DND-41 (cell line): ENCODE results near the gene CYP21A2.
"Not testable (repeated sequence)": the region's sequence is repeated elsewhere in the genome, so short reads cannot be mapped to it uniquely, and the experiment has no call there.

ENCODE experiments used
- CTCF ChIP-seq: IDR thresholded peaks from 2 replicates; pipeline ENCODE4 v1.5.1; 2012; ENCODE audit warnings: borderline replicate concordance, low read length, moderate library complexity, mild to moderate bottlenecking; ENCODE audit not compliant: poor library complexity, severe bottlenecking; ENCODE audit errors: extremely low read depth
- EZH2 ChIP-seq: IDR thresholded peaks from 3 replicates; pipeline ENCODE4 v1.6.1; 2012; ENCODE audit warnings: borderline replicate concordance, low read depth, mild to moderate bottlenecking, moderate library complexity, low read length, inconsistent platforms; ENCODE audit not compliant: severe bottlenecking

DNA sequence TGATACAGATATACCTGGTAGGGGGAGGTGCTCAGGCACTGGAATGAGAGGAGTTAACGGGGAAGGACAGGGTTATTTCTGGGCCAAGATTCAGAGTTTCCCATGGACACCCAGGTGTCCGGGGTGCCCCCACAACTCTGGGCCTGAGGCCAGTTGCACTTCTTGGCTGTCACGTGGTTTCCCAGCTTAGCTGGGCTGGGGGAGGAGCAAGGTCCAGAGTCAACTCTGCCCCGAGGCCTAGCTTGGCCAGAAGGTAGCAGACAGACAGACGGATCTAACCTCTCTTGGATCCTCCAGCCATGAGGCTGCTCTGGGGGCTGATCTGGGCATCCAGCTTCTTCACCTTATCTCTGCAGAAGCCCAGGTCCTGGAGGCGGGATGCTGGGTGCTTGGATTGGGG, 23.7 kb upstream of the CYP21A2 start, which contains the start of gene C4B:
- TF ChIP-seq EZH2, CTCF: not testable (repeated sequence)
